WTC11 (cell line): ENCODE data around the gene FRMD4B. TPM values are rescaled to one million over a fixed set of nuclear protein-coding genes. Genes with fewer than 3 reads are reported as not detected.

Experiments
- ATAC-seq: fragments of 200-7000 bp; cut with Tn5 transposase; 2 replicates; pipeline ENCODE4 v1.10.0; 2021; ENCODE audit warnings: mild to moderate bottlenecking, moderate library complexity
- CTCF ChIA-PET: fragments of 300-600 bp; sonication (Branson Sonifier 250); formaldehyde crosslinking; loops from one replicate; lab custom pipeline; 2021; ENCODE audit warnings: antibody characterized with exemption; lab: Charles Lee
- POLR2A ChIA-PET: fragments of 350-600 bp; sonication (Branson Sonifier 250); formaldehyde crosslinking; loops from one replicate; lab custom pipeline; 2021; ENCODE audit warnings: antibody characterized with exemption; lab: Charles Lee
- DNase-seq: peaks from one replicate; pipeline ENCODE4 v3.0.0; 2021; ENCODE audit warnings: low spot score
- H3K27ac Mint-ChIP-seq: 2 replicates; pipeline ENCODE4 v1.8.0; 2021; ENCODE audit warnings: mixed read lengths
- H3K27me3 Mint-ChIP-seq: 2 replicates; pipeline ENCODE4 v1.8.0; 2021; ENCODE audit warnings: low read depth, mild to moderate bottlenecking, moderate library complexity, mixed read lengths
- H3K36me3 Mint-ChIP-seq: 2 replicates; pipeline ENCODE4 v1.8.0; 2021; ENCODE audit warnings: mixed read lengths
- H3K4me1 Mint-ChIP-seq: 2 replicates; pipeline ENCODE4 v1.8.0; 2022; ENCODE audit warnings: mixed read lengths
- H3K4me3 Mint-ChIP-seq: 2 replicates; pipeline ENCODE4 v1.8.0; 2021; ENCODE audit warnings: mild to moderate bottlenecking, moderate library complexity, mixed read lengths
- H3K9me3 Mint-ChIP-seq: 2 replicates; pipeline ENCODE4 v1.8.0; 2021; ENCODE audit warnings: mixed read lengths
- ARID4B ChIP-seq: sonication (generic); formaldehyde crosslinking; IDR thresholded peaks from 2 replicates; pipeline ENCODE4 v1.8.0; 2023; ENCODE audit warnings: missing genetic modification reagents, mild to moderate bottlenecking, borderline replicate concordance
- ATF1 ChIP-seq: sonication (generic); formaldehyde crosslinking; IDR thresholded peaks from 2 replicates; pipeline ENCODE4 v1.8.1; 2023; ENCODE audit warnings: mild to moderate bottlenecking, moderate library complexity, missing genetic modification reagents
- CBFB ChIP-seq: sonication (generic); formaldehyde crosslinking; IDR thresholded peaks from 2 replicates; pipeline ENCODE4 v1.8.1; 2022; ENCODE audit warnings: mild to moderate bottlenecking, low read depth, missing genetic modification reagents
- ESRRA ChIP-seq: sonication (generic); formaldehyde crosslinking; IDR thresholded peaks from 2 replicates; pipeline ENCODE4 v1.8.1; 2022; ENCODE audit warnings: mild to moderate bottlenecking, missing genetic modification reagents, borderline replicate concordance
- MXD4 ChIP-seq: fragments of 250-450 bp; sonication (Bioruptor Pico); IDR thresholded peaks from 2 replicates; pipeline ENCODE4 v1.8.0; 2021; ENCODE audit warnings: mild to moderate bottlenecking, moderate library complexity, borderline replicate concordance
- NFATC4 ChIP-seq: fragments of 250-450 bp; sonication (Bioruptor Pico); IDR thresholded peaks from 2 replicates; pipeline ENCODE4 v1.9.0; 2021; ENCODE audit warnings: mild to moderate bottlenecking
- NFE2L1 ChIP-seq: sonication (generic); formaldehyde crosslinking; IDR thresholded peaks from 2 replicates; pipeline ENCODE4 v1.8.1; 2023; ENCODE audit warnings: missing genetic modification reagents
- NFYB ChIP-seq: sonication (generic); formaldehyde crosslinking; conservative IDR thresholded peaks from 2 replicates; pipeline ENCODE4 v1.8.0; 2022; ENCODE audit warnings: low read depth, missing genetic modification reagents
- RELA ChIP-seq: sonication (generic); formaldehyde crosslinking; IDR thresholded peaks from 2 replicates; pipeline ENCODE4 v1.8.1; 2022; ENCODE audit warnings: missing genetic modification reagents, mild to moderate bottlenecking, borderline replicate concordance
- RORB ChIP-seq: fragments of 250-450 bp; sonication (Bioruptor Pico); IDR thresholded peaks from 2 replicates; pipeline ENCODE4 v1.9.0; 2021; ENCODE audit warnings: mild to moderate bottlenecking
- SMAD3 ChIP-seq: sonication (generic); formaldehyde crosslinking; IDR thresholded peaks from 2 replicates; pipeline ENCODE4 v1.8.0; 2022; ENCODE audit warnings: missing genetic modification reagents, mild to moderate bottlenecking, borderline replicate concordance
- SMAD4 ChIP-seq: sonication (generic); formaldehyde crosslinking; IDR thresholded peaks from 2 replicates; pipeline ENCODE4 v1.8.0; 2022; ENCODE audit warnings: mild to moderate bottlenecking, missing genetic modification reagents
- TCF7 ChIP-seq: sonication (generic); formaldehyde crosslinking; IDR thresholded peaks from 2 replicates; pipeline ENCODE4 v1.8.0; 2022; ENCODE audit warnings: mild to moderate bottlenecking, low read depth, missing genetic modification reagents, moderate library complexity
- ZBTB21 ChIP-seq: sonication (generic); formaldehyde crosslinking; IDR thresholded peaks from 2 replicates; pipeline ENCODE4 v1.8.1; 2023; ENCODE audit warnings: mild to moderate bottlenecking, missing genetic modification reagents, borderline replicate concordance
- ZNF232 ChIP-seq: sonication (generic); formaldehyde crosslinking; IDR thresholded peaks from 2 replicates; pipeline ENCODE4 v1.8.0; 2022; ENCODE audit warnings: mild to moderate bottlenecking, missing genetic modification reagents
- ZNF263 ChIP-seq: sonication (generic); formaldehyde crosslinking; IDR thresholded peaks from 2 replicates; pipeline ENCODE4 v1.8.1; 2022; ENCODE audit warnings: low read depth, mild to moderate bottlenecking, moderate library complexity, missing genetic modification reagents
- ZNF416 ChIP-seq: fragments of 250-450 bp; sonication (Bioruptor Pico); IDR thresholded peaks from 2 replicates; pipeline ENCODE4 v1.9.0; 2021; ENCODE audit warnings: mild to moderate bottlenecking, inconsistent platforms
- total RNA-seq: library from RNA; stranded (reverse); gene quantifications from 3 replicates; pipeline ENCODE4 v1.2.3, GENCODE V29; 2021
- TF ChIP-seq, protein P1 (sequence below): sonication (generic); formaldehyde crosslinking; IDR thresholded peaks from 2 replicates; pipeline ENCODE4 v1.8.1; 2022; ENCODE audit warnings: missing genetic modification reagents, borderline replicate concordance
- TF ChIP-seq, protein P2 (sequence below): fragments of 250-450 bp; sonication (Bioruptor Pico); IDR thresholded peaks from 2 replicates; pipeline ENCODE4 v1.9.0; 2021; ENCODE audit warnings: mild to moderate bottlenecking
- TF ChIP-seq, protein P3 (sequence below): sonication (generic); formaldehyde crosslinking; IDR thresholded peaks from 2 replicates; pipeline ENCODE4 v1.8.0; 2022; ENCODE audit warnings: mild to moderate bottlenecking, missing genetic modification reagents

The FRMD4B gene
- total RNA-seq, 1 experiment from 2014 or later = 6.7 TPM

GRCh38 chr3:69174871-69175737 is 210.8 kb downstream of the FRMD4B start:
- ATAC-seq (no peak), DNase-seq (no peak)
- TF ChIP-seq ESRRA (CRISPR knock-in tag) (no peak), ZNF416 (CRISPR knock-in tag) (no peak), TCF7 (CRISPR knock-in tag) (no peak), RORB (no peak), ZNF263 (CRISPR knock-in tag) (no peak), NFATC4 (no peak)
- POLR2A ChIA-PET = no interaction called here
- no peaks in the 10 kb centered on the region for H3K9me3 Mint-ChIP-seq
- no peak overlapping the region for H3K4me3 Mint-ChIP-seq
- H3K4me1 Mint-ChIP-seq = 0 out of 2 replicates have a peak, but pooled peaks cover 3% of the 10 kb centered on the region
- CTCF ChIA-PET = interaction anchor here (1.1 kb wide), 1 partner anchor 62 kb away, joined by 3 read pairs; no protein-coding TSS in a partner anchor
- H3K27ac Mint-ChIP-seq = no peak overlapping the region
- H3K36me3 Mint-ChIP-seq = no peaks in the 10 kb centered on the region
- H3K27me3 Mint-ChIP-seq = no peaks in the 10 kb centered on the region

DNA sequence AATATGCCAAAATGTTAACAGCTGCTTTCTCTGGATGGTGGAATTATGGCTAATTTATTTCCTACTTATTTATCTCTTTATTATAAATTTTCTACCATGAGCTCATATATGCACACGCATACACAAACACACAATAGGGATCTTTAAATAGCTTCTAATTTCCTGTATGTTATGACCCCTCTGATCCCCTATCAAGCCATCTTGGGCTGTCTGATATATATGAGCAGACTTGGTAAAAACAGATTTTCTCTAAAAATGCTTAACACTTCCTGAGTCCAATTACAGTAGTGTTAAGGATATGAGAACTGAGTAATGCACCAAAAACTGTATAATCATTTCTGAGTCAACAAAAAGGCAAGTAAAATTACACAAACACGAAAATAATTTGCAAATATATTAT is 211.4 kb downstream of the FRMD4B start:
- POLR2A ChIA-PET = interaction anchor here (0.6 kb wide), 1 partner anchor 143 kb away, joined by 3 read pairs; no protein-coding TSS in a partner anchor
- DNase-seq (no peak), ATAC-seq (no peak)
- no peak for TF ChIP-seq ZNF232 (CRISPR knock-in tag)
- TF ChIP-seq, protein P1, sequence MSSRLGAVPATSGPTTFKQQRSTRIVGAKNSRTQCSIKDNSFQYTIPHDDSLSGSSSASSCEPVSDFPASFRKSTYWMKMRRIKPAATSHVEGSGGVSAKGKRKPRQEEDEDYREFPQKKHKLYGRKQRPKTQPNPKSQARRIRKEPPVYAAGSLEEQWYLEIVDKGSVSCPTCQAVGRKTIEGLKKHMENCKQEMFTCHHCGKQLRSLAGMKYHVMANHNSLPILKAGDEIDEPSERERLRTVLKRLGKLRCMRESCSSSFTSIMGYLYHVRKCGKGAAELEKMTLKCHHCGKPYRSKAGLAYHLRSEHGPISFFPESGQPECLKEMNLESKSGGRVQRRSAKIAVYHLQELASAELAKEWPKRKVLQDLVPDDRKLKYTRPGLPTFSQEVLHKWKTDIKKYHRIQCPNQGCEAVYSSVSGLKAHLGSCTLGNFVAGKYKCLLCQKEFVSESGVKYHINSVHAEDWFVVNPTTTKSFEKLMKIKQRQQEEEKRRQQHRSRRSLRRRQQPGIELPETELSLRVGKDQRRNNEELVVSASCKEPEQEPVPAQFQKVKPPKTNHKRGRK (CRISPR knock-in tag) = no peak
- TF ChIP-seq MXD4 (CRISPR knock-in tag) = no peak
- TF ChIP-seq NFYB (CRISPR knock-in tag) = no peak
- TF ChIP-seq, protein P2, sequence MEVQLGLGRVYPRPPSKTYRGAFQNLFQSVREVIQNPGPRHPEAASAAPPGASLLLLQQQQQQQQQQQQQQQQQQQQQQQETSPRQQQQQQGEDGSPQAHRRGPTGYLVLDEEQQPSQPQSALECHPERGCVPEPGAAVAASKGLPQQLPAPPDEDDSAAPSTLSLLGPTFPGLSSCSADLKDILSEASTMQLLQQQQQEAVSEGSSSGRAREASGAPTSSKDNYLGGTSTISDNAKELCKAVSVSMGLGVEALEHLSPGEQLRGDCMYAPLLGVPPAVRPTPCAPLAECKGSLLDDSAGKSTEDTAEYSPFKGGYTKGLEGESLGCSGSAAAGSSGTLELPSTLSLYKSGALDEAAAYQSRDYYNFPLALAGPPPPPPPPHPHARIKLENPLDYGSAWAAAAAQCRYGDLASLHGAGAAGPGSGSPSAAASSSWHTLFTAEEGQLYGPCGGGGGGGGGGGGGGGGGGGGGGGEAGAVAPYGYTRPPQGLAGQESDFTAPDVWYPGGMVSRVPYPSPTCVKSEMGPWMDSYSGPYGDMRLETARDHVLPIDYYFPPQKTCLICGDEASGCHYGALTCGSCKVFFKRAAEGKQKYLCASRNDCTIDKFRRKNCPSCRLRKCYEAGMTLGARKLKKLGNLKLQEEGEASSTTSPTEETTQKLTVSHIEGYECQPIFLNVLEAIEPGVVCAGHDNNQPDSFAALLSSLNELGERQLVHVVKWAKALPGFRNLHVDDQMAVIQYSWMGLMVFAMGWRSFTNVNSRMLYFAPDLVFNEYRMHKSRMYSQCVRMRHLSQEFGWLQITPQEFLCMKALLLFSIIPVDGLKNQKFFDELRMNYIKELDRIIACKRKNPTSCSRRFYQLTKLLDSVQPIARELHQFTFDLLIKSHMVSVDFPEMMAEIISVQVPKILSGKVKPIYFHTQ (CRISPR knock-in tag) = no peak
- no peak for TF ChIP-seq NFE2L1 (CRISPR knock-in tag)
- no peak for TF ChIP-seq ARID4B (CRISPR knock-in tag)
- TF ChIP-seq, protein P3, sequence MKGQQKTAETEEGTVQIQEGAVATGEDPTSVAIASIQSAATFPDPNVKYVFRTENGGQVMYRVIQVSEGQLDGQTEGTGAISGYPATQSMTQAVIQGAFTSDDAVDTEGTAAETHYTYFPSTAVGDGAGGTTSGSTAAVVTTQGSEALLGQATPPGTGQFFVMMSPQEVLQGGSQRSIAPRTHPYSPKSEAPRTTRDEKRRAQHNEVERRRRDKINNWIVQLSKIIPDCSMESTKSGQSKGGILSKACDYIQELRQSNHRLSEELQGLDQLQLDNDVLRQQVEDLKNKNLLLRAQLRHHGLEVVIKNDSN (CRISPR knock-in tag) = no peak
- no peak for TF ChIP-seq ZBTB21 (CRISPR knock-in tag)
- TF ChIP-seq ATF1 = no peak
- no peak for TF ChIP-seq CBFB
- no peak for TF ChIP-seq SMAD3 (CRISPR knock-in tag)
- TF ChIP-seq SMAD4 (CRISPR knock-in tag) = no peak
- no peak for TF ChIP-seq RELA
- H3K4me1 Mint-ChIP-seq = 0 out of 2 replicates have a peak, but pooled peaks cover 3% of the 10 kb centered on the region
- H3K27ac Mint-ChIP-seq = no peak overlapping the region
- CTCF ChIA-PET = interaction anchor here (1.1 kb wide), 2 partner anchors 12 to 62 kb away, joined by 3 read pairs; no protein-coding TSS in a partner anchor
- H3K36me3 Mint-ChIP-seq = no peaks in the 10 kb centered on the region
- no peaks in the 10 kb centered on the region for H3K9me3 Mint-ChIP-seq
- H3K27me3 Mint-ChIP-seq = no peaks in the 10 kb centered on the region
- no peak overlapping the region for H3K4me3 Mint-ChIP-seq
